GM12878 (cell line): ENCODE results near the gene SAMD3. TPM values are rescaled to one million over a fixed set of nuclear protein-coding genes. Genes with fewer than 3 reads are reported as not detected.
A peak's percentile ranks its signal among the peaks of the same experiment; 100 is the strongest.

Experiments used
- ATAC-seq: fragments of 200-7000 bp; cut with Tn5 transposase; 3 replicates; pipeline ENCODE4 v1.9.1; 2020; ENCODE audit warnings: mild to moderate bottlenecking, moderate library complexity
- BruUV-seq: library from RNA; stranded (reverse); fragments of 400-500 nt; replicated peaks from 2 replicates; lab custom pipeline; 2021; lab: Mats Ljungman, UMichigan
- CTCF ChIA-PET: fragments of 300-600 bp; sonication (Branson Sonifier 250); formaldehyde crosslinking; extraction: SDS; loops from one replicate; lab custom pipeline; 2021; ENCODE audit warnings: inconsistent platforms; lab: Yijun Ruan, JAX
- POLR2A ChIA-PET: fragments of 350-600 bp; formaldehyde crosslinking; extraction: SDS; loops from one replicate; lab custom pipeline; 2021; ENCODE audit warnings: inconsistent platforms; lab: Charles Lee
- RAD21 ChIA-PET: fragments of 300-600 bp; sonication (Branson Sonifier 250); formaldehyde crosslinking; loops from one replicate; lab custom pipeline; 2023; ENCODE audit warnings: antibody characterized with exemption; ENCODE audit not compliant: unreplicated experiment; lab: Charles Lee
- SMC1A ChIA-PET: fragments of 300-600 bp; sonication (Branson Sonifier 250); formaldehyde crosslinking; loops from one replicate; lab custom pipeline; 2023; ENCODE audit not compliant: unreplicated experiment, uncharacterized antibody; lab: Charles Lee
- DNase-seq: peaks from one replicate; pipeline ENCODE4 v3.0.0-alpha.2; 2011; ENCODE audit warnings: low read depth, low spot score
- FAIRE-seq: peaks from 3 replicates; lab custom pipeline; 2011; peaks lifted over from hg19 to GRCh38; lab: Jason Lieb, UNC
- H2AFZ ChIP-seq: 2 replicates; pipeline ENCODE4 v1.6.0; 2011; ENCODE audit warnings: low read depth, low read length, control low read depth; ENCODE audit not compliant: control insufficient read depth
- H3K27ac ChIP-seq: 2 replicates; pipeline ENCODE4 v1.5.1; 2011; ENCODE audit warnings: control low read depth; ENCODE audit not compliant: control insufficient read depth, insufficient read depth
- H3K27me3 ChIP-seq, 2 experiments: replicated peaks in 1 of 2; 2 replicates each; pipeline versions ENCODE4 v1.6.0 to v1.6.1; 2011; ENCODE audit warnings: low read length in 1 of 2; ENCODE audit not compliant: control insufficient read depth in 2 of 2, insufficient read depth in 2 of 2
- H3K36me3 ChIP-seq, 2 experiments: 2 replicates each; pipeline ENCODE4 v1.5.1; 2011; ENCODE audit warnings: low read length in 1 of 2; ENCODE audit not compliant: control insufficient read depth in 2 of 2, insufficient read depth in 2 of 2
- H3K4me1 ChIP-seq: 2 replicates; pipeline ENCODE4 v1.6.1; 2011; ENCODE audit warnings: mild to moderate bottlenecking, low read length, moderate library complexity, mixed read lengths; ENCODE audit not compliant: control insufficient read depth, insufficient read depth
- H3K4me2 ChIP-seq: 2 replicates; pipeline ENCODE4 v1.6.0; 2011; ENCODE audit warnings: control low read depth; ENCODE audit not compliant: control insufficient read depth, insufficient read depth
- H3K4me3 ChIP-seq: fragments of 200-600 bp; sonication (generic); 2 replicates; pipeline ENCODE4 v1.5.1; 2016
- H3K79me2 ChIP-seq: 2 replicates; pipeline ENCODE4 v1.6.0; 2011; ENCODE audit warnings: low read length; ENCODE audit not compliant: control insufficient read depth, insufficient read depth
- H3K9ac ChIP-seq: 2 replicates; pipeline ENCODE4 v1.8.0; 2011; ENCODE audit warnings: low read length, control low read depth, mixed read lengths; ENCODE audit not compliant: control insufficient read depth, insufficient read depth
- H3K9me3 ChIP-seq: replicated peaks from 3 replicates; pipeline ENCODE4 v1.5.1; 2011; ENCODE audit warnings: mild to moderate bottlenecking, low read length; ENCODE audit not compliant: control insufficient read depth, insufficient read depth
- H4K20me1 ChIP-seq: 2 replicates; pipeline ENCODE4 v1.6.0; 2011; ENCODE audit not compliant: control insufficient read depth, insufficient read depth
- E2F8 ChIP-seq: fragments of 450-650 bp; IDR thresholded peaks from 2 replicates; pipeline ENCODE4 v1.6.1; 2018; ENCODE audit warnings: mild to moderate bottlenecking, low read depth, moderate library complexity; ENCODE audit not compliant: partially characterized antibody
- JUNB ChIP-seq: IDR thresholded peaks from 2 replicates; pipeline ENCODE4 v1.6.1; 2016; ENCODE audit warnings: antibody characterized with exemption, mild to moderate bottlenecking
- JUND ChIP-seq: IDR thresholded peaks from 2 replicates; pipeline ENCODE4 v1.6.1; 2012; ENCODE audit warnings: low read depth, mild to moderate bottlenecking, low read length, improper control_type of control experiment, moderate library complexity
- RAD21 ChIP-seq: IDR thresholded peaks from 2 replicates; pipeline ENCODE4 v1.6.1; 2011; ENCODE audit warnings: mild to moderate bottlenecking, low read depth, low read length, moderate library complexity; ENCODE audit not compliant: insufficient read depth
- ZNF687 ChIP-seq: fragments of 450-650 bp; IDR thresholded peaks from 2 replicates; pipeline ENCODE4 v1.6.1; 2017; ENCODE audit warnings: mild to moderate bottlenecking, moderate library complexity
- WGBS: methylation state at CpG from one replicate; pipeline ENCODE4 v1.1.6; 2016; ENCODE audit warnings: low lambda C conversion rate; ENCODE audit not compliant: insufficient replicate concordance, insufficient coverage; ENCODE audit errors: missing lambda C conversion rate; 5-methylcytosine and 5-hydroxymethylcytosine counted together
- in situ Hi-C: fragments of 300-500 bp; cut with MboI; formaldehyde crosslinking; loops from 9 replicates; pipeline ENCODE4 v1.14.3; 2018; ENCODE audit warnings: mixed read lengths
- intact Hi-C: fragments of 100-400 bp; cut with micrococcal nuclease; formaldehyde crosslinking; loops from one replicate; pipeline ENCODE4 v1.14.2; 2022; ENCODE audit not compliant: unreplicated experiment
- polyA plus RNA-seq, 11 experiments: library from polyadenylated mRNA; depleted of rRNA in 4 of 11; unstranded in 6 of 11; stranded (reverse) in 5 of 11; fragments of >200 nt; fragmentation: Nextera tagmentation in 4 of 11; fragmentation: Illumina TruSeq in 1 of 11; extraction: Ambion mirVana in 4 of 11; extraction: Trizol in 1 of 11; gene quantifications; 1 replicate in 1 of 11; 2 replicates in 10 of 11; pipeline versions ENCODE4 v1.2.1 to v1.2.3, GENCODE V29; 2011 to 2016; ENCODE audit warnings: inconsistent platforms in 2 of 11, missing spikeins in 2 of 11, low read depth in 1 of 11
- total RNA-seq, 4 experiments: library from RNA; depleted of rRNA in 3 of 4; stranded (reverse); fragments of >200 nt in 3 of 4; fragmentation: Illumina TruSeq in 1 of 4; extraction: Trizol in 1 of 4; gene quantifications; 2 replicates each; pipeline versions ENCODE4 v1.2.1 to v1.2.3, GENCODE V29; 2013 to 2021

Gene SAMD3
- total and polyA plus RNA-seq, 10 of the 15 experiments (the other 5 are each of a cell fraction or from before 2014, with no cell fraction given) = 0.04 to 2.3 (median 0.39) TPM; not detected in 2

GRCh38 chr6:130259140-130259539 is 36.4 kb upstream of the SAMD3 start:
- WGBS = 0% methylated on average over 1 of the region's 1 CpG
- POLR2A ChIA-PET = no interaction called here
- in situ Hi-C loops = no loop called here

GRCh38 chr6:130252527-130253237 is 29.9 kb upstream of the SAMD3 start:
- no peak overlapping the region for H3K9ac ChIP-seq
- in situ Hi-C loops = no loop called here
- ATAC-seq (no peak), FAIRE-seq (no peak), DNase-seq (no peak)
- no peaks in the 10 kb centered on the region for H3K4me1 ChIP-seq
- intact Hi-C loops = no loop called here
- no peaks in the 10 kb centered on the region for H3K36me3 ChIP-seq
- no peak overlapping the region for H2AFZ ChIP-seq
- no peaks in the 10 kb centered on the region for H3K79me2 ChIP-seq
- WGBS = 55% methylated on average over 9 of the region's 9 CpGs
- H4K20me1 ChIP-seq = no peaks in the 10 kb centered on the region
- H3K27ac ChIP-seq = no peak overlapping the region
- SMC1A ChIA-PET = interaction anchor here (0.5 to 1.2 kb wide), 3 partner anchors 11 to 89 kb away, joined by 3 to 4 read pairs (median 3); no protein-coding TSS in a partner anchor
- H3K9me3 ChIP-seq = peaks cover 3% of the 10 kb centered on the region; the same call in 2 of the 3 replicates
- RAD21 ChIA-PET = interaction anchor here (1.5 kb wide), 2 partner anchors 11 to 30 kb away, joined by 3 read pairs; no protein-coding TSS in a partner anchor
- CTCF ChIA-PET = interaction anchor here (0.8 to 1.2 kb wide), 3 partner anchors 11 to 41 kb away, joined by 3 read pairs; no protein-coding TSS in a partner anchor
- BruUV-seq = no TSS peak
- no peak overlapping the region for H3K4me2 ChIP-seq
- H3K4me3 ChIP-seq = no peak overlapping the region
- no peaks in the 10 kb centered on the region for H3K27me3 ChIP-seq
- POLR2A ChIA-PET = no interaction called here
- TF ChIP-seq ZNF687 (no peak), E2F8 (no peak)

More at GRCh38 chr6:130259140-130259539, 36.4 kb upstream of the SAMD3 start:
- peaks cover 13% of the 10 kb centered on the region for H3K4me1 ChIP-seq
- H3K79me2 ChIP-seq = peaks cover 11% of the 10 kb centered on the region
- H3K4me3 ChIP-seq = no peak overlapping the region
- BruUV-seq = no TSS peak
- peak; percentile 28; the same call in 1 of the 3 replicates for ATAC-seq
- no peaks in the 10 kb centered on the region for H4K20me1 ChIP-seq
- SMC1A ChIA-PET = no interaction called here
- peaks cover 6% of the 10 kb centered on the region; the same call in 2 of the 3 replicates for H3K9me3 ChIP-seq
- RAD21 ChIA-PET = no interaction called here
- H3K4me2 ChIP-seq = no peak overlapping the region
- no peaks in the 10 kb centered on the region for H3K36me3 ChIP-seq
- no peak overlapping the region for H3K9ac ChIP-seq
- intact Hi-C loops = no loop called here
- H2AFZ ChIP-seq = peak overlapping the region; percentile 9
- H3K27ac ChIP-seq = peak overlapping the region; percentile 74
- TF ChIP-seq RAD21 (0 out of 2 replicates have a peak, but pooled peaks have one; percentile 3), JUND (no peak), JUNB (no peak)
- CTCF ChIA-PET = interaction anchor here (1.0 kb wide), 1 partner anchor 35 kb away, joined by 4 read pairs; no protein-coding TSS in a partner anchor
- FAIRE-seq = no peak
- no peaks in the 10 kb centered on the region for H3K27me3 ChIP-seq
- DNase-seq = no peak
